PC-3 (cell line): ENCODE data around the gene PCGF1. TPM values are rescaled to one million over a fixed set of nuclear protein-coding genes. Genes with fewer than 3 reads are reported as not detected.
A peak's percentile ranks its signal among the peaks of the same experiment; 100 is the strongest.

Experiments used
- ATAC-seq: fragments of 200-7000 bp; cut with Tn5 transposase; 2 replicates; pipeline ENCODE4 v1.9.1; 2020; ENCODE audit warnings: mild to moderate bottlenecking, moderate library complexity
- BruUV-seq: library from RNA; stranded (reverse); fragments of 400-500 nt; replicated peaks from 2 replicates; lab custom pipeline; 2021; lab: Mats Ljungman, UMichigan
- CTCF ChIA-PET: fragments of 300-600 bp; sonication (Branson Sonifier 250); formaldehyde crosslinking; loops from one replicate; lab custom pipeline; 2022; ENCODE audit warnings: antibody characterized with exemption; lab: Charles Lee
- POLR2A ChIA-PET: fragments of 300-600 bp; sonication (Branson Sonifier 250); formaldehyde crosslinking; loops from one replicate; lab custom pipeline; 2022; ENCODE audit warnings: antibody characterized with exemption; ENCODE audit not compliant: unreplicated experiment; lab: Charles Lee
- DNase-seq: peaks from one replicate; pipeline ENCODE4 v3.0.0-alpha.2; 2015
- H2AFZ ChIP-seq: fragments of 300-600 bp; sonication (generic); 2 replicates; pipeline ENCODE4 v1.6.0; 2016; ENCODE audit warnings: antibody characterized with exemption, low read length
- H3F3A ChIP-seq: fragments of 300-600 bp; sonication (generic); one replicate; pipeline ENCODE4 v1.6.0; 2017; ENCODE audit warnings: antibody characterized with exemption, low read length, control low read depth, mild to moderate bottlenecking; ENCODE audit not compliant: unreplicated experiment
- H3K27ac ChIP-seq: fragments of 300-600 bp; sonication (generic); 2 replicates; pipeline ENCODE4 v1.5.1; 2016; ENCODE audit warnings: mild to moderate bottlenecking, low read length
- H3K27me3 ChIP-seq: fragments of 300-600 bp; sonication (generic); 2 replicates; pipeline ENCODE4 v1.6.1; 2016; ENCODE audit warnings: low read length, mixed read lengths
- H3K36me3 ChIP-seq: fragments of 300-600 bp; sonication (generic); 2 replicates; pipeline ENCODE4 v1.6.1; 2016; ENCODE audit warnings: low read depth, mixed run types, low read length, mixed read lengths
- H3K4me1 ChIP-seq: fragments of 300-600 bp; sonication (generic); 2 replicates; pipeline ENCODE4 v1.5.1; 2016; ENCODE audit warnings: low read length; ENCODE audit not compliant: insufficient read depth
- H3K4me2 ChIP-seq: fragments of 300-600 bp; sonication (generic); 2 replicates; pipeline ENCODE4 v1.6.0; 2016; ENCODE audit warnings: low read length
- H3K4me3 ChIP-seq: fragments of 300-600 bp; sonication (generic); 2 replicates; pipeline ENCODE4 v1.5.1; 2016; ENCODE audit warnings: mild to moderate bottlenecking, low read length, mixed read lengths
- H3K79me2 ChIP-seq: fragments of 300-600 bp; sonication (generic); 2 replicates; pipeline ENCODE4 v1.6.1; 2017; ENCODE audit warnings: low read length, mixed read lengths
- H3K9ac ChIP-seq: fragments of 300-600 bp; sonication (generic); 2 replicates; pipeline ENCODE4 v1.6.0; 2016; ENCODE audit warnings: mild to moderate bottlenecking, low read length
- H3K9me2 ChIP-seq: fragments of 300-600 bp; sonication (generic); replicated peaks from 2 replicates; pipeline ENCODE4 v1.6.1; 2016; ENCODE audit warnings: mixed run types, low read length, mixed read lengths
- H3K9me3 ChIP-seq: fragments of 300-600 bp; sonication (generic); 2 replicates; pipeline ENCODE4 v1.6.1; 2016; ENCODE audit warnings: low read length, mixed read lengths
- H4K20me1 ChIP-seq: fragments of 300-600 bp; sonication (generic); 2 replicates; pipeline ENCODE4 v1.6.1; 2016; ENCODE audit warnings: low read length, mixed read lengths
- CTCF ChIP-seq: fragments of 300-600 bp; sonication (generic); conservative IDR thresholded peaks from 2 replicates; pipeline ENCODE4 v1.5.1; 2017; ENCODE audit warnings: antibody characterized with exemption, low read depth, mild to moderate bottlenecking, low read length
- EZH2 ChIP-seq: fragments of 300-600 bp; sonication (generic); IDR thresholded peaks from one replicate; pipeline ENCODE4 v1.6.1; 2017; ENCODE audit warnings: antibody characterized with exemption, mild to moderate bottlenecking, low read length; ENCODE audit not compliant: unreplicated experiment
- EZH2phosphoT487 ChIP-seq: fragments of 300-600 bp; sonication (generic); IDR thresholded peaks from 2 replicates; pipeline ENCODE4 v1.6.1; 2018; ENCODE audit warnings: mild to moderate bottlenecking, antibody characterized with exemption, low read length, borderline replicate concordance
- intact Hi-C: fragments of 100-400 bp; cut with micrococcal nuclease; formaldehyde crosslinking; loops from 2 replicates; pipeline ENCODE4 v1.9.0; 2023
- total RNA-seq: library from RNA; depleted of rRNA; stranded (reverse); fragments of >200 nt; gene quantifications from 2 replicates; pipeline ENCODE4 v1.2.3, GENCODE V29; 2014

PCGF1 gene
- total RNA-seq, 1 experiment from 2014 or later: 35.7 TPM

- H3K9me2 ChIP-seq: no peaks in the 10 kb centered on the region
- no peak overlapping the region for H3K27ac ChIP-seq
- DNase-seq (no peak), ATAC-seq (no peak)
- no peak overlapping the region for H3K4me2 ChIP-seq
- H2AFZ ChIP-seq: no peak overlapping the region
- intact Hi-C loops: no loop called here
- H4K20me1 ChIP-seq: no peaks in the 10 kb centered on the region
- no peak overlapping the region for H3K9ac ChIP-seq
- H3K9me3 ChIP-seq: no peaks in the 10 kb centered on the region
- no peak overlapping the region for H3K4me3 ChIP-seq
- no TSS peak for BruUV-seq
- no peaks in the 10 kb centered on the region for H3K79me2 ChIP-seq
- TF ChIP-seq EZH2 (no peak), CTCF (no peak), EZH2phosphoT487 (no peak)
- peaks cover 3% of the 10 kb centered on the region; the same call in 1 of the 2 replicates for H3K36me3 ChIP-seq
- CTCF ChIA-PET: no interaction called here
- H3F3A ChIP-seq: no peaks in the 10 kb centered on the region
- peaks cover 19% of the 10 kb centered on the region for H3K4me1 ChIP-seq
- POLR2A ChIA-PET: no interaction called here
- no peaks in the 10 kb centered on the region for H3K27me3 ChIP-seq
Measured at GRCh38 chr2:74499940-74500577, 7.4 kb downstream of the PCGF1 start.

GRCh38 chr2:74499267-74499939 is 8.1 kb downstream of the PCGF1 start, which contains the start of gene LBX2:
LBX2 (minus strand) TSS chr2:74499603; CDS start chr2:74499537, 66 bp downstream.
- ATAC-seq (no peak), DNase-seq (no peak)
- no peak for TF ChIP-seq CTCF
- no peak for TF ChIP-seq EZH2
- TF ChIP-seq EZH2phosphoT487: no peak
- H3K9me3 ChIP-seq: no peaks in the 10 kb centered on the region
- ChIA-PET CTCF (no interaction called here), POLR2A (no interaction called here)
- H3K4me1 ChIP-seq: peaks cover 19% of the 10 kb centered on the region
- H3K9me2 ChIP-seq: no peaks in the 10 kb centered on the region
- H3K36me3 ChIP-seq: no peaks in the 10 kb centered on the region
- intact Hi-C loops: no loop called here
- H3F3A ChIP-seq: no peaks in the 10 kb centered on the region
- H4K20me1 ChIP-seq: no peaks in the 10 kb centered on the region
- no peaks in the 10 kb centered on the region for H3K27me3 ChIP-seq
- no TSS peak for BruUV-seq
- no peak within 1 kb of the TSS for H3K27ac ChIP-seq
- no peaks in the 10 kb centered on the region for H3K79me2 ChIP-seq
- H3K4me3 ChIP-seq: peak within 1 kb of the TSS; percentile 67
- H3K4me2 ChIP-seq: peak within 1 kb of the TSS; percentile 94
- peak within 1 kb of the TSS; percentile 19; the same call in 1 of the 2 replicates for H3K9ac ChIP-seq
- H2AFZ ChIP-seq: peak within 1 kb of the TSS; percentile 87
